Raji (cell line): Measurements from ENCODE around the gene LRCOL1.

Experiments used
- POLR2A ChIP-seq: IDR thresholded peaks from 2 replicates; pipeline ENCODE4 v1.6.1; 2011; ENCODE audit warnings: low read depth, low read length, control low read depth; ENCODE audit not compliant: insufficient read depth

LRCOL1 gene

GRCh38 chr12:132617822-132618682 is 7.7 kb upstream of the LRCOL1 start:
- TF ChIP-seq POLR2A: no peak

- TF ChIP-seq POLR2A: no peak
Measured at GRCh38 chr12:132617135-132617701, 6.8 kb upstream of the LRCOL1 start.

GRCh38 chr12:132615579-132616038 is 5.2 kb upstream of the LRCOL1 start:
- no peak for TF ChIP-seq POLR2A

- no peak for TF ChIP-seq POLR2A
Measured at GRCh38 chr12:132614861-132615578, 4.6 kb upstream of the LRCOL1 start.

GRCh38 chr12:132614029-132614428 is 3.6 kb upstream of the LRCOL1 start:
- TF ChIP-seq POLR2A: no peak

- no peak for TF ChIP-seq POLR2A
Measured at GRCh38 chr12:132611620-132612019, 1.2 kb upstream of the LRCOL1 start.

GRCh38 chr12:132610866-132611602 is 652 bp upstream of the LRCOL1 start:
- no peak for TF ChIP-seq POLR2A

GRCh38 chr12:132608231-132609171 is 1.9 kb downstream of the LRCOL1 start:
- no peak for TF ChIP-seq POLR2A

- no peak for TF ChIP-seq POLR2A
Measured at GRCh38 chr12:132606927-132607326, 3.5 kb downstream of the LRCOL1 start.

GRCh38 chr12:132606466-132606865 is 3.9 kb downstream of the LRCOL1 start:
- TF ChIP-seq POLR2A: no peak

GRCh38 chr12:132605892-132606291 is 4.5 kb downstream of the LRCOL1 start:
- no peak for TF ChIP-seq POLR2A

- no peak for TF ChIP-seq POLR2A
Measured at GRCh38 chr12:132604668-132605441, 5.5 kb downstream of the LRCOL1 start.

GRCh38 chr12:132604151-132604618 is 6.2 kb downstream of the LRCOL1 start:
- no peak for TF ChIP-seq POLR2A
